OCI-LY1 (cell line): Measurements from ENCODE around the gene NMRK1.

ENCODE experiments used
- H2AFZ ChIP-seq: fragments of 200-600 bp; sonication (generic), shearing (Covaris generic); 2 replicates; pipeline ENCODE4 v1.6.0; 2014; ENCODE audit warnings: antibody characterized with exemption, mild to moderate bottlenecking, low read length
- H3F3A ChIP-seq: fragments of 200-600 bp; sonication (generic), shearing (Covaris generic); 2 replicates; pipeline ENCODE4 v1.6.0; 2014; ENCODE audit warnings: mild to moderate bottlenecking, antibody characterized with exemption, low read length, moderate library complexity; ENCODE audit not compliant: insufficient read depth
- H3K27ac ChIP-seq: fragments of 200-600 bp; sonication (generic); 2 replicates; pipeline ENCODE4 v1.5.1; 2014; ENCODE audit warnings: low read length, mixed run types, mild to moderate bottlenecking, low read depth; ENCODE audit not compliant: poor library complexity, severe bottlenecking
- H3K27me3 ChIP-seq: fragments of 200-600 bp; sonication (generic); 2 replicates; pipeline ENCODE4 v1.6.0; 2014; ENCODE audit warnings: antibody characterized with exemption, mild to moderate bottlenecking, low read length, moderate library complexity; ENCODE audit not compliant: insufficient read depth
- H3K36me3 ChIP-seq: fragments of 200-600 bp; sonication (generic); 2 replicates; pipeline ENCODE4 v1.6.1; 2014; ENCODE audit warnings: mild to moderate bottlenecking, antibody characterized with exemption, low read length, moderate library complexity, mixed read lengths; ENCODE audit not compliant: insufficient read depth
- H3K4me1 ChIP-seq: fragments of 200-600 bp; sonication (generic); 2 replicates; pipeline ENCODE4 v1.5.1; 2014; ENCODE audit warnings: mild to moderate bottlenecking, low read length, moderate library complexity; ENCODE audit not compliant: insufficient read depth, severe bottlenecking
- H3K4me2 ChIP-seq: fragments of 200-600 bp; sonication (generic), shearing (Covaris generic); 2 replicates; pipeline ENCODE4 v1.6.1; 2014; ENCODE audit warnings: low read length
- H3K4me3 ChIP-seq: fragments of 200-600 bp; sonication (generic); 2 replicates; pipeline ENCODE4 v1.5.1; 2014; ENCODE audit warnings: low read length, low read depth, mild to moderate bottlenecking, mixed read lengths; ENCODE audit not compliant: poor library complexity, severe bottlenecking
- H3K79me2 ChIP-seq: fragments of 200-600 bp; shearing (Covaris generic); 2 replicates; pipeline ENCODE4 v1.6.1; 2016; ENCODE audit warnings: mixed run types, low read length, mixed read lengths; ENCODE audit not compliant: insufficient read depth
- H3K9ac ChIP-seq: fragments of 200-600 bp; sonication (generic), shearing (Covaris generic); 2 replicates; pipeline ENCODE4 v1.6.1; 2014; ENCODE audit warnings: mild to moderate bottlenecking, low read length, mixed read lengths
- H3K9me2 ChIP-seq: fragments of 200-600 bp; sonication (generic), shearing (Covaris generic); 2 replicates; pipeline ENCODE4 v1.6.1; 2014; ENCODE audit warnings: low read depth, mild to moderate bottlenecking, low read length, mixed read lengths
- H3K9me3 ChIP-seq: fragments of 200-600 bp; shearing (Covaris generic); 2 replicates; pipeline ENCODE4 v1.6.1; 2014; ENCODE audit warnings: low read length, mixed read lengths
- H4K20me1 ChIP-seq: fragments of 200-600 bp; sonication (generic), shearing (Covaris generic); 2 replicates; pipeline ENCODE4 v1.6.0; 2016; ENCODE audit warnings: mild to moderate bottlenecking, low read length; ENCODE audit not compliant: insufficient read depth
- EZH2 ChIP-seq: fragments of 200-600 bp; sonication (generic), shearing (Covaris generic); IDR thresholded peaks from 2 replicates; pipeline ENCODE4 v1.8.0; 2017; ENCODE audit warnings: borderline replicate concordance, mixed run types, mild to moderate bottlenecking, antibody characterized with exemption, low read length, moderate library complexity, mixed read lengths
- TF ChIP-seq, protein P1 (sequence below): fragments of 200-600 bp; sonication (generic), shearing (Covaris generic); IDR thresholded peaks from 2 replicates; pipeline ENCODE4 v1.5.1; 2017; ENCODE audit warnings: mild to moderate bottlenecking, antibody characterized with exemption, low read length, moderate library complexity, mixed read lengths

NMRK1 gene

GRCh38 chr9:75017378-75017777 is 70.6 kb downstream of the NMRK1 start:
- no peak overlapping the region for H3K27ac ChIP-seq
- H3K36me3 ChIP-seq: peaks cover 46% of the 10 kb centered on the region
- H3K9me2 ChIP-seq: no peaks in the 10 kb centered on the region
- H3K4me1 ChIP-seq: no peaks in the 10 kb centered on the region
- no peak overlapping the region for H3K9ac ChIP-seq
- no peak overlapping the region for H3K4me3 ChIP-seq
- TF ChIP-seq, protein P1, sequence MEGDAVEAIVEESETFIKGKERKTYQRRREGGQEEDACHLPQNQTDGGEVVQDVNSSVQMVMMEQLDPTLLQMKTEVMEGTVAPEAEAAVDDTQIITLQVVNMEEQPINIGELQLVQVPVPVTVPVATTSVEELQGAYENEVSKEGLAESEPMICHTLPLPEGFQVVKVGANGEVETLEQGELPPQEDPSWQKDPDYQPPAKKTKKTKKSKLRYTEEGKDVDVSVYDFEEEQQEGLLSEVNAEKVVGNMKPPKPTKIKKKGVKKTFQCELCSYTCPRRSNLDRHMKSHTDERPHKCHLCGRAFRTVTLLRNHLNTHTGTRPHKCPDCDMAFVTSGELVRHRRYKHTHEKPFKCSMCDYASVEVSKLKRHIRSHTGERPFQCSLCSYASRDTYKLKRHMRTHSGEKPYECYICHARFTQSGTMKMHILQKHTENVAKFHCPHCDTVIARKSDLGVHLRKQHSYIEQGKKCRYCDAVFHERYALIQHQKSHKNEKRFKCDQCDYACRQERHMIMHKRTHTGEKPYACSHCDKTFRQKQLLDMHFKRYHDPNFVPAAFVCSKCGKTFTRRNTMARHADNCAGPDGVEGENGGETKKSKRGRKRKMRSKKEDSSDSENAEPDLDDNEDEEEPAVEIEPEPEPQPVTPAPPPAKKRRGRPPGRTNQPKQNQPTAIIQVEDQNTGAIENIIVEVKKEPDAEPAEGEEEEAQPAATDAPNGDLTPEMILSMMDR: no peak
- TF ChIP-seq EZH2: no peak
- no peak overlapping the region for H3K4me2 ChIP-seq
- no peaks in the 10 kb centered on the region for H3F3A ChIP-seq
- H4K20me1 ChIP-seq: no peaks in the 10 kb centered on the region
- H3K27me3 ChIP-seq: no peaks in the 10 kb centered on the region
- no peaks in the 10 kb centered on the region for H3K9me3 ChIP-seq
- no peak overlapping the region for H2AFZ ChIP-seq
- H3K79me2 ChIP-seq: peaks cover 29% of the 10 kb centered on the region

GRCh38 chr9:75013735-75014134 is 74.2 kb downstream of the NMRK1 start:
- Histone ChIP-seq H3K27ac (no peak overlapping the region), H3K27me3 (no peaks in the 10 kb centered on the region), H2AFZ (no peak overlapping the region), H4K20me1 (no peaks in the 10 kb centered on the region), H3K9me3 (no peaks in the 10 kb centered on the region), H3K4me1 (no peaks in the 10 kb centered on the region), H3K4me2 (no peak overlapping the region), H3K4me3 (no peak overlapping the region), H3F3A (no peaks in the 10 kb centered on the region), H3K9me2 (no peaks in the 10 kb centered on the region), H3K79me2 (0 out of 2 replicates have a peak, but pooled peaks cover 6% of the 10 kb centered on the region), H3K9ac (no peak overlapping the region), H3K36me3 (peaks cover 60% of the 10 kb centered on the region)
- TF ChIP-seq EZH2: no peak
- TF ChIP-seq, protein P1: no peak
